ENCODE data around the gene CHIC2.
"Not testable (repeated sequence)": the region's sequence is repeated elsewhere in the genome, so short reads cannot be mapped to it uniquely, and the experiment has no call there.

Gene CHIC2

GRCh38 chr4:54061067-54061466, 3.3 kb downstream of the CHIC2 start:
- no peak for DNase-seq (ENCODE audit: low spot score)

DNA sequence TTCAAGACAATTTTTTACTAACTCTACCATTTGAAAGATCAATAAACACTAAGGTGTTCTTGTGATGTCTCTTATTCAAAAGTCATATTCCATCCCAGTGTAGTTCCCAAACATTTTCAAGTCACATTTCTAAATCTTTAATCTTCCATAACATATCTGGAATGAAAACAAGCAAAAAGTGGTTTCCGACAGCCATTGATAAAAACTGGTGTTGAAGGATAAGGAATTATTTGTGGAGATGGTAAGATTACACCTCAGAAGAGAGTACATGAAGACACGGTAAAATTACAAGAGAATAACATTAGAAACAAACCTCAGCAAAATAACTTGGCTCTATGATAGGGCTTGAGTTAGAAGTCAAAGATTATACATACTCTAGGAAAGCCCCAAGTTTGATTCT, 4.3 kb downstream of the CHIC2 start:
- no peak for DNase-seq (ENCODE audit: low spot score)

DNA sequence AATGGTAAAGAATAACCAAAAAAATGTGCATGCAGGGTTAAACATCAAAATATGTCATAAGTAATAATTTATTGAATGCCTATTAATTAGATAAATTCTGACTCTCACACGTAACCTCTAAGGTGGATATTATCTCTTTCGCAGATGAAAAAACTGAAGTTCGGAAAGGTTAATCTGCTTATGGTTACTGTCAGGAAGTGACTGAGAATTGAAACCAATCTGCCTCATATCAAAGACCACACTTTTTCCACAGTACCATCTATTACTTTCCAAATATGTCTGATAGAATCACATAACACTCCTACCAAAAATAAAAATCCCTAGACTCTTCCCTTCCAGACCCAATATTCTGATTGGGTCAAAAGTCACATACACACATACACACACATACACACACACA, 6.2 kb downstream of the CHIC2 start:
- no peak for DNase-seq (ENCODE audit: low spot score)

DNA sequence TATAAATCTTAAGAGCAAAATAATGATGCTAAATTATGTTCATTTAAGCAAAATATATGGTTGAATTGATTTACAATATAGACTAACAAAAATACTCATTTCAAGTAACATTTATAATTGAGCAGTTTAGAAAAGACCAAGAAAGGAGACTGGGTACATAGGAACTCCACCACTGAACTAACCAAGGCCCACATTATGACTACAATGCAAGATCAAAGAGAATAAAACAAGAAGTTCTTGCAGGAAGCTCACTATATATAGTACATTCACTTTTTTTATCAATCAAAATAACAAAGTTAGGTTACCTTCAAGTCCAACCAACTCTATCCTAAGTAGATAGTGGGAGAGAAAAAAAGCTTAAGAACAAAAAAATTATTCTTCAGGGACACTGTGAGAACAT, 8.0 kb downstream of the CHIC2 start:
- no peak for DNase-seq (ENCODE audit: low spot score)

DNA sequence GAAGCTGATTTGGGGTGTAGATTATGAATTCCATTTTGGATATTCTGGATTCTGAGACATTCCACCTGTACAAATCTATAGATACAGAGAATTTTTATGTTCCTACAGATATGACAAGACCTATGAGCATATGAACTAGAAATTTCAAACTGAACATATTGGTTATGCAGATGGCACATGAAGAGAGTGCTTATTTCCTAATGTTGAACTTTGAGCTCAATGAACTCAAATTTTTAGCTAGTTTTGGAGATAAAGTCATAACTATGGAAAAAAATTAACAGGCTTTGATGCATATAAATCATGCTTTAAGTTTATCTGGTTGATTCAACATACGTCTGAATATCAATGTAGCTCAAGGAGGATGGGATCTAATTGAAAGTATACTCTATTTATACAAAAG, 8.9 kb downstream of the CHIC2 start:
- no peak for DNase-seq (ENCODE audit: low spot score)

- no peak for DNase-seq (ENCODE audit: low spot score)
Observed at GRCh38 chr4:54054501-54054900, 9.9 kb downstream of the CHIC2 start.

GRCh38 chr4:54053322-54053721, 11.1 kb downstream of the CHIC2 start:
- not testable (repeated sequence) for DNase-seq (ENCODE audit: low spot score)

GRCh38 chr4:54050214-54050904, 14.0 kb downstream of the CHIC2 start:
- no peak for DNase-seq (ENCODE audit: low spot score)

DNA sequence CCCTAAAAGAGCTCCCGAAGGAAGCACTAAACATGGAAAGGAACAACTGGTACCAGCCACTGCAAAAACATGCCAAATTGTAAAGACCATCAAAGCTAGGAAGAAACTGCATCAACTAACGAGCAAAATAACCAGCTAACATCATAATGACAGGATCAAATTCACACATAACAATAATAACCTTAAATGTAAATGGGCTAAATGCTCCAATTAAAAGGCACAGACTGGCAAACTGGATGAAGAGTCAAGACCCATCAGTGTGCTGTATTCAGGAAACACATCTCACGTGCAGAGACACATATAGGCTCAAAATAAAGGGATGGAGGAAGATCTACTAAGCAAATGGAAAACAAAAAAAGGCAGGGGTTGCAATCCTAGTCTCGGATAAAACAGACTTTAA, 20.8 kb downstream of the CHIC2 start:
- not testable (repeated sequence) for DNase-seq (ENCODE audit: low spot score)

- no peak for DNase-seq (ENCODE audit: low spot score)
Observed at GRCh38 chr4:54041933-54042332, 22.5 kb downstream of the CHIC2 start.

GRCh38 chr4:54041100-54041499, 23.3 kb downstream of the CHIC2 start:
- no peak for DNase-seq (ENCODE audit: low spot score)

DNA sequence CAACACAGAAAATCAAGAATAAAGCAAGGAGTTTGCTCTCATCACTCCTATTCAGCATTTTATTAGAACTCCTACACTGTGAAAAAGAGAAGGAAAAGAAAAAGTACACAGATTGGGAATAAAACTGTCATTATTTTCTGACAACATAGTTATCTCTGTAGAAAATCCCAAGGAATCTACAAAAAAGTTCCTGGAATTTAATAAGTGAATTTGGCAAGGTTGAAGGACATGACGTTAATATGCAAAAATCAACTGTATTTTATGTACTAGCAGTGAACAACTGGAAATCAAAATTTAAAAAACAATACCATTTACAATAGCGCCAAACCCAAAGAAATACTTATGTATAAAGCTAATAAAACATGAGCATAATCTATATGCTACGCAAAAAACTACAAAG, 26.3 kb downstream of the CHIC2 start:
- DNase-seq (ENCODE audit: low spot score) = no peak

DNA sequence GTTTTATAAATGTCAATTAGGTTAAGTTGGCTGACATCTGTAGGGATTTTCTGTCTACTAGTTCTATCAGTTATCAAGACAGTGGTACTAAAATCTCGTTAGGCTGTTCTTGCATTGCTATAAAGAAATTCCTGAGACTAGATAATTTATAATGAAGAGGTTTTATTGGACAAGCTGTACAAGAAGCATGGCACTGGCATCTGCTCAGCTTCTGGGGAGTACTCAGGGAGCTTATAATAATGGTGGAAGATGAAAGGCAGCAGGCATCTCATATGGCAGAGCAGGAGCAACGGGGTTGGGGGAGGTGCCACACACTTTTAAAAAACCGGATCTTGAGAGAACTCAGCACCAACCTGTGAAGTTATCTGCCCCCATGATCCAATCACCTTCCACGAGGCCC, 28.2 kb downstream of the CHIC2 start:
- no peak for DNase-seq (ENCODE audit: low spot score)

DNA sequence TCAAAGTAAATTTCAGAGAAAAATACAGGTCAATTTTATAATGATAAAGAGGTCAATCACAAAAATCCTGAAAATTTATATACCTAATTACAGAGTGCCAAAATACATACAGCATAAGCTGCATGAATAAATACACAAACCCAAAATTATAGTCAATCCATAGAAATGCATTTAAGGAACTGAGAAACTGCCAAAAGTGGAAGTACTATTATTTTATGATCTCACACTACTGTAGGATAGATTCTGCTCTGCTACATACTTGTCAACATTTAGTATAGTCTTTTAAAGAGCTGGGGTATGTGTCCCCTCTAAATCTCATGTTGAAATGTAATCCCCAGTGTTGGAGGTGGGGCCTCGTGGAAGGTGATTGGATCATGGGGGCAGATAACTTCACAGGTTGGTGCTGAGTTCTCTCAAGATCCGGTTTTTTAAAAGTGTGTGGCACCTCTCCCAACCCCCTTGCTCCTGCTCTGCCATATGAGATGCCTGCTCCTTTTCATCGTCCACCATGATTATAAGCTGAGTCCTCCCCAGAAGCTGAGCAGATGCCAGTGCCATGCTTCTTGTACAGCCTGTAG, 31.8 kb downstream of the CHIC2 start:
- DNase-seq (ENCODE audit: low spot score) = peak; percentile 43

GRCh38 chr4:54027311-54027710, 37.1 kb downstream of the CHIC2 start:
- DNase-seq (ENCODE audit: low spot score) = no peak

DNA sequence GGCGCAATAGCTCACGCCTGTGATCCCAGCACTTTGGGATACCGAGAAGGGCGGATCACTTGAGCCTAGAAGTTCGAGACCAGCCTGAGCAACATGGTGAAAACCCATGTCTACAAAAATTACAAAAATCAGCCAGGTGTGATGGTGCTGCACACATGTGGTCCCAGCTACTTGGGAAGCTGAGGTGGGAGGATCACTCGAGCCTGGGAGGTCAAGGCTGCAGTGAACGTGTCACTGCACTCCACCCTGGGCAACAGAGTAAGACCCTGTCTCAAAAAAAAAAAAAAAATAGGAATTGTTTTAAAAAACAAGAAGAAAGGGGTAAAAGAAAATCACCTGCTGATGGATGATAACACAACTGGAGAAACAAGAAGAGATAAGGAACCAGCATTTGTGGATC, 38.8 kb downstream of the CHIC2 start:
- DNase-seq (ENCODE audit: low spot score) = no peak

- not testable (repeated sequence) for DNase-seq (ENCODE audit: low spot score)
Observed at GRCh38 chr4:54023019-54023418, 41.4 kb downstream of the CHIC2 start.

GRCh38 chr4:54017974-54018373, 46.4 kb downstream of the CHIC2 start:
- no peak for DNase-seq (ENCODE audit: low spot score)

DNA sequence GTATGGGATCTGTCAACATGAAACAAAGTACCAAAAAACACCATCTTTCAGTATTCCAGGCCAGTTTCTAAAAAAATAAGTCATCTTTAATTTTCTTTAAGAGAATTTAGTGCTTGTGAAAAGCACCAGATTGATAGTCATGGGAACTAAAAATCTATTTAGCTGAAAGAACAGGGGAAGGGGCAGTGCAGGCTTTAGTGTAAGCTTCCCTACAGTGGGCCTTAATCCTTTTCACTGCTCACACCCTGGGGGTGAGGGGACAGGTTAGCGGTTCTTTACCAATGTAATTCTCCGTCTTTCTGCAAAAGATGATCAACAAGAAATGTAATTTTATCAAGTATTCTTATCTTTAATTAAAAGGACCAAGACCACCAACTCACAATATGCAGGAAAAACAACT, 47.1 kb downstream of the CHIC2 start:
- no peak for DNase-seq (ENCODE audit: low spot score)

- peak; percentile 41 for DNase-seq (ENCODE audit: low spot score)
Observed at GRCh38 chr4:54016504-54016903, 47.9 kb downstream of the CHIC2 start.

DNA sequence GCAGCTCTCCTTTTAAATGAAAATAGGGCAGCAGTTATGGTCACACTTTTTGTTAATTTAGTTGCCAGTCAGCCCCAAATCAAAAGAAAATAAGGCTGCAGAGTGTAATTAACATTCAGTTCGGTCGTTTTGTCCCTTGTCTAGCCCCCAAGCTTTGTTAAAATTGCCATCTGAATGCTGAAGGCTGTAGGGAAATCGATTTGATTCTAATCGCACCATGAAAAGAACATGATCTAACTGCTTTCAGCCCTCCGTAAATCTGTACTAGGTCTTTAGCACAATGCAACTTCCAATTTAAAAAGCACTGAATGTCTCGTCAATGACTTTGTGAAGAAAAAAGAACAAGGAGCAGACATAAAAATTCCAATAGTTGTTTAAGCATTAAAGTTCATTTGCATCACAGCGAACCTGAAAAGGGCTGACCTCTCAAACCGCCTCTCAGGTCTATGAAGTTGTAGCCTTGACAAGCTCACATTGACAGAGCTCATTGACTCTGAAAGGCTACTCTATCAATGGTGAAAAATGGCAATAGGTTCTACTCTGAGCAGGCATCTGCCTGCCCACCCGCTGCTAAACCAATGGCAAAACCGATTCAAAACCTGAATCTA, 48.9 kb downstream of the CHIC2 start:
- DNase-seq (ENCODE audit: low spot score) = no peak

DNA sequence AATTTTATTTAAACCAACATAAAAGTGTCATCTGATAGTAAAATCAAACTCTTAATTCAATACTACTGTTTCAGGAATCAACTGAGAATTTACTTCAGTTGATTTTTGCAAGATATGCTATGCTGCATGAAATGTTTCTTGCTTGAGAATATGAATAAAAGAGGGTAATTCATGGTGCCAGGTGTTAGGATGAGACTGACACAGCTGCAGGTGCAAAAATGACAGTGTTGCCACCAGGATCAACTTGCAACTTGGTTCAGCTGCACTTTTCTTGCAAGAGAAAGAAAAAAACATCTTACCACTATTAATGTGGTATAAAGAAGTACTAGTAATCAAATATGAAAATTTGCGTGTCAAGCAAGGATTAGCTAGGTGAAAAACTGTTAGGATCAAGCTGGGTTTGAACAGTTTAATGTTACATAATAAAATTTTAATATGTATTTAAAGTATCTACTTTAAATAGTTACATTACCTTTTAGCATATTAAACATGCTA, 49.7 kb downstream of the CHIC2 start:
- DNase-seq (ENCODE audit: low spot score) = peak; percentile 38

DNA sequence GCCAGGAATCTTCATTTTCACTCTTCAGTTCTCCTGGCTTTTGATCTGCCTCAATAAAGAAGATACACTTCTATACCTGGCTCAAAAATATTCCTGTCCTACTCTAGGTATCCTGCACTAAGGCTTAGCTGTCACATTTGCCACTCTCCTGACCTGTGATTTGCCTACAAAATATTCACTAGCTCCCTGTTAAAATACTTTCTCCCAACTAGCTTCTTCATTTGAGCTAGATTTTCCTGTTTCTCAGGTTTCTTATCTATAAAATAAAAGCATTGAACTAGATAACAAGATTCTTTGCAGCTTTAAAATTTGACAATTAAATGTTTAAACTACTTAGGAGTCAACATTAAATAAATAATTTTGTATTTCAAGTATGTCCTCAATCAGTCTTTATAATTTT, 53.2 kb downstream of the CHIC2 start:
- DNase-seq (ENCODE audit: low spot score) = no peak

DNA sequence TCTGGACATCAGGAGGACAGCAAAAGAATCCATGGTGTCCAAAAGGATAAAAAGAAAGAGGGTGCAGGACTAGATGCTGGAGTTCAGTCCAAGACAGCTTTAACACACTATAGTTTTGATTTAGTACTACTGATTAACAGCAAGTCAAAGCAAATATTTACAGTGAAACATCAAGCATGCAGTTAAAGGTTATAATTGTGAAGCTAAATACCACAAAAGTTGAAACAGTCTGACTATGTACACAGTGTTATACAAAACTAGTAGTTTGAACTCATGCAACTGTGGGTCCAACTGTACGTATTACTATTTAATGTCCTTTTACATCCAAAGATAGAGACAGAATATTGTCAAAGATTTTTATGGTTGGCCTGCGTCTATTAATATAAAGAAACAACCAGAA, 57.6 kb downstream of the CHIC2 start:
- DNase-seq (ENCODE audit: low spot score) = no peak
